HG03066 (cell line): ENCODE data around the gene TECTB.

Source experiments
- ATAC-seq: cut with Tn5 transposase; IDR thresholded peaks from one replicate; pipeline ENCODE4 v1.9.1; 2021; ENCODE audit warnings: low read depth; ENCODE audit not compliant: unreplicated experiment

The TECTB gene

DNA sequence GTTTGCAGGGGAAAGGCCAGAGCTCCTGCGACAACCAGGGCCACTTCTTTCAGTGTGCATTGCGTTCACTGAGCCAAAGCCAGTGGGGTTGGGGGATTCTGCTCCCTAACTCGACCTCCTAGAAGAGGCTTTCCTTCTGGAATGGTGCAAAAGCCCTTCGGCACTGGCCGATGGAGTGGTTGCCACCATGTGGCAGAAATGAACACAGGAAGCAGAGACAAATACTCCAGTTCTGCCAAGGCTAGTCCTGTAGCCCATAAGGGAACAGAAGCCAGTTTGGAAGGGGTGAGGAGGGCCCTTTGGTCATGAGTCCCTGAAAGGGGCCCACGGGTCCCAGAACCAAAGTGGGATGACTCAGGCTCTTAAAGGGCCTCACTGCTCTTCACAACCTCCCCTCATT lies 61.1 kb downstream of the TECTB start:
- no peak for ATAC-seq

DNA sequence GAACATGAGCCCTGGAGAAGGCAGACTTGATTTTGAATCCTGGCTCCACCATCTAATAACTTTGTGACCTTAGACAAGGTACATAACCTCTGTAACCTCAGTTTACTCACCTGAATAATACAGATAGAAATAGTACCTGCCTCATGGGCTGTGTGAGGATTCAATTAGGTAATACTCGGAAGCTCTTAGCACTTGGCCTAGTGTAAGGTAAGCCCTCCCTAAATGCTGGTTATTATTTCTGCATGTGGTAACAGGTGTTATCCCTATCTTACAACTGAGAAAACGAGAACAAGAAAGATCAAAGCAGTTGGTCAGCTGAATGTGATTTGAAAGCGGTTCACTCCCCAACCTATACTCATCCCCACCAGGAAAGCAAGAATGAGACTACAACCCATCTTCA lies 62.0 kb downstream of the TECTB start:
- ATAC-seq, result no peak

DNA sequence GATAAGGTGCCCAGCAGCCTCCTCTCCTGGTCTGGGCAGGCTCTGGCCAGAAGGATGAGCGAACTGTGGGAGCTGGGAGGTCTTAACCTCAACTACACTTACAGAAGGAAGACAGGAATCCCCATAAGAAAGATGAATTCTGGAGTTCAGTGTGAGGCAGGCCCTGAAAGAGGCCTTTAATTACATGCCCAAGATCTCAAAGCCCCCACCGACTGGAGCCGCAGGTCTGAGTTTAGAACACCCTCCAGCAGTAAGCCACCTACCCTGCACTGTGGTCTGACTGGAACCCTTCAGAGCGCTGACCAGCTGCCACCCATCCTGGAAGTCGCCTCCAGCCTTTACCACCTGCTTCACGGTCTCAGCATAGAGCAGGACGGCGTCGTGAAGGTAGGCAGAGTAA lies 62.5 kb downstream of the TECTB start:
- no peak for ATAC-seq

DNA sequence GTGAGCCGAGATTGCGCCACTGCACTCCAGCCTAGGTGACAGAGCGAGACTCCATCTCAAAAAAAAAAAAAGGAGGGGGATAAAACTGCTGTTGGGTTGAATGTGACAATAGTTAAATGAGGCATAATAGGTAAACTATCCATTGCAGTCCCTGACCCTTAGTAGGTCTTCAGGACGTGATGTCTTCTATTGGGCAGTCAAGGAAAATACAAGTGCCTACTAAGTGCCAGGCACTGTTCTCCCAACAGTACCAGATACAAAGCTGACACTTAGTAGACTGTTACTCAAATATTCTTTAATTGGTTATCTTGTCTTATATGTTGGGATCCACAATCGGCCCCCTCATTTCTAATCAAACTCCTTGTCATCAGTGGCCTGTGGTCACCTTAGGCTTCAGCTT lies 63.6 kb downstream of the TECTB start:
- no peak for ATAC-seq

DNA sequence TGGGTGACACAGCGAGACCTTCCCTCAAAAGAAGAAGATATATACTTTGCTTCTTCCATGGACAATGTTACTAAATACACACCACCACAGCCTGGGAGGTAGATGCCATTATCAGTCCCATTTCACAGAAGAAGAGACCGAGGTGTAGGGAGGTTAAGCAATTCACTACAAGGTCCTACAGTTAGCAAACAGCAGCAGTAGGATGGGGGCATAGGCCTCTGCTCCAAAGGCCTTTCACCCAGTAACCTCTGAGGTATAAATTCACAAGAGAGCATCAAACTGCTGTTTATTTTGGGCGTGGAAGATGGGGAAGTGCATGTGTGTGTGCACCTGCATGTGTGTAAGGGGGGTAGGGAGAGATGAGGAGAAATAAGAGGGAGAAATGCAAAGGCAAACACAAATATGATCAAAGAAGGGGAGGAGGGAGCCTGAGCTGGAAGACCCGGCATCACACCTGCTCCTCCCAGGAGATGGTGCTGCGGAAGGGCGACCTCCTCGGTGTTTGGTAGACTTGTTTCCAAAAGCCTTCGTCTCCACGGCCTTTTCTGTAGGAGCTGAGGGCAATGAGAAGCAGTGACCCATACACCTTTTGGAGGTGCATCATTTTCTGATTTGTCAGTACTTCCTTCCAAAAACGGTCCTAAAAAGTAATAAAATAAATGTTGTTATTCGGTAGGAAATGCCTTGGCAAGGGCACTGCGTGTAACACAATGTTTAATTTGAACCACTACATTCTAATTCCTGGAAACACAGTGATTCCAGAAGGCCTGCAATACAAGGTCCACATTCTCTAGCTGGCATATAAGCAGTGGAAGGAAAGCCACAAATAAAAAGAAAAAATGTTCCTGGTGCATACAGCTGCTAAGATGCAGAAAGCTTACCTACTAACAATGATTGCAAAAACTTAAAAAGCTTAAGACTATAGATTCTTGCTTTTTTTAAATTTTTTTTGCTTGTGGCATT lies 64.8 kb downstream of the TECTB start:
- ATAC-seq, result no peak

DNA sequence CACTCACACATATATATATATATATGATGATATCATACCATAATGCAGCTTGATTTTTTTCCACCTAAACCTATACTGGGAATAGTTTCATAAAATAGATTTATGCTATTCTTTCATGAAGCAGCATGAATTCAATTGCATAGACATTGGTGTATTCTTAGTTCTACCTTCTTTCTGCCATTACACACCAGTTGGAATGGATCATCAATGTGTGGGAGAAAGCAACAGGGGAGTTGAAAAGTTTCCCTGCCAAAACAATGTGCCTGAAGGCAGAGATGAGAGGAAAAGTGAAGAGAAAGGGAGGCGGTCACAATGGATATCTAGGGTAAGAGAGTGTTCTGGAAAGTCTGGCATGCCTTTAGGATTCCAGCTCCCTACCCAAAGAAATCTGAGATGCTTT lies 65.6 kb downstream of the TECTB start:
- ATAC-seq, result no peak

DNA sequence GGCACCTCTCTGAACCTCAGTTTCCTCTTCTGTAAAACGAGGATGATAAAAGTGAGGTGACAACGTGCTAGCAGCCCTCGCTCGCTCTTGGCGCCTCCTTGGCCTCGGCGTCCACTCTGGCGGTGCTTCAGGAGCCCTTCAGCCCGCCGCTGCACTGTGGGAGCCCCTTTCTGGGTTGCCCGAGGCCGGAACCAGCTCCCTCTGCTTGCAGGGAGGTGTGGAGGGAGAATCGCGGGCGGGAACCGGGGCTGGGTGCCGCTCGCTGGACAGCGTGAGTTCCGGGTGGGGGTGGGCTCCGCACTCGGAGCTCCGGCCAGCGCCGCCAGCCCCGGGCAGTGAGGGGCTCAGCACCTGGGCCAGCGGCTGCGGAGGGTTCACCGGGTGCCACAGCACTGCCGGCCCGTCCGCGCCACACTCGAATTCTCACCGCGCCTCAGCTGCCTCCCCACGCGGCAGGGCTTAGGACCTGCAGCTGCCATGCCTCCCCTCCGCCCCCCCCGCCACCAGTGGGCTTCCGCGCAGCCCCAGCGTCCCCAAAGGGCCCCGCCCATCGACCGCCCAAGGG lies 66.4 kb downstream of the TECTB start:
- no peak for ATAC-seq

DNA sequence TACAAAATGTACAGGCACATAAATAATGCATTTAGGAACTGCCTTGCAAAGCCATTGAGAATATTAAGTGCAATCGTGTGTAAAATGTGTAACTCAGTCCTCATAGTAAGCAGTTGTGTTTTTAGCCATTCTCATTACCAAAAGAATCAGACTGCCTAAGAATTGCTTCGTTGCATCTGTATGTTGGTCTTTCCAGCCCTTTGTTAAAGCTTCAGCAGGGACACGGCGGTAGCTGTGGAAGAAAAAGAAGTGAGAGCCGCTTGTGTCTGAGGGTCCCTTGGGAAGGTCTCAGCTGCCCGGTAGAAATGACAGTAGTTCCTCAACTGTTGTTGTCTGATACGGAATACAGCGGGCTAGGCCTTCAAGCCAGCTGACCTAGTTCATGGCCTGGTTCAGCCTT lies 67.9 kb downstream of the TECTB start:
- no peak for ATAC-seq

DNA sequence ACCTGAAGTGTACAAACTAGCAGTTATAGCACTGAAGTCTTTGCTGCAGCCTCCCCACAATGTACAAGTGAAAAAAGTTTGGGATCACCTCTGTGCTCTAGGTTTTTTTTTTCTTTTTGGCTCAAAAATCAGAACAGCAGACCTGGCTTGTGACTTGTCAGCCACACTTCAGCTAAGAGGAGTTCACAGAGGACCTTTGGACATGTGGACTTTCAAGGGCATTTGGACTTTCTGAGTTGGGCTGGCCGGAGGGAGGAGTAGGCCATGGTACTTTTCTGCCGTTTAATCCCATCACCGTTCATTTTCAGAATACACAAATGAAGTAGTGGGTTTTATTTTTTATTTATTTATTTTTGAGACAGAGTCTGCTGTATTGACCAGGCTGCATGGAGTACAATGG lies 68.8 kb downstream of the TECTB start:
- no peak for ATAC-seq

DNA sequence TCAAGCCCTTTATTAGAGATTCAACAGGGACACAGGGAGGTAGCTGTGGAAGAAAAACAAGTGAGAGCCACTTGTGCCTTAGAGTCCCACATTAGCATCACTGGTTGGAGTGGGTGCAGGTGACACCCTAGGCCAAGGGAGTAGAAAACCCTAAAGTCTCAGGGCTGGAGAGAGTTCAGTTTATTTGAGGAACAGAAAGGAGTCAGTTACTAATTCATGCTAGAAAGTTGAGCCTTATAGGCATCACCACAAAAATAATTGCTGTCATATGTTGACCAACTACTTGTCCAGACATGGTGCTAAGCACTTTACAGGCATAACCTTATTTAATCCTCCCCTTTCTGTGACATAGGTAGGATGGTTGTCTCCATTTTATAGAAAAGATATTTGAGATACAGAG lies 69.8 kb downstream of the TECTB start:
- no peak for ATAC-seq
